Measurements from ENCODE around the gene KCNF1. TPM values are rescaled to one million over a fixed set of nuclear protein-coding genes. Genes with fewer than 3 reads are reported as not detected.

The KCNF1 gene
- polyA plus RNA-seq, 1 donor = 1.3 TPM

DNA sequence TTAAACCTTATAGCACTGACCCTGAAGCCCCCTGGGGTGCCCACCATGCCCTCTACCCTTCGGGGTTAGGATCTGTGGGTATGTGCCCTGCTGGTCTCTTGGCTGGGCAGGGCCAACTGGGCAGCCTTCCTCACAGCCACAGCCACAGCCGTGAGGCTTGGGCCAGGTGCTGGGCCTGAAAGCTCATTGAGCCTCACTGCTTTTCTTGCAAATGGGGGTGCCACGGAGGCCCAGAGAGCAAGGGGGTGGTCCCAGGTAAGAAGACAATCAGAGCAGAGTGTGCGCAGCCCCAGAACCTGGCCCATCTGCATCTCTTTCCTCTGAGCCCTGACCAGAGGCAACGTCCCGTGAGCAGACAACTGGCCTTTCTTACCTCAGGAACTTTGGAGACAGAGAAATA is 34.7 kb downstream of the KCNF1 start:
- peaks cover 2% of the 10 kb centered on the region for H3K27me3 ChIP-seq (ENCODE audit: control insufficient read depth, insufficient read depth, low read length)
- H3K4me1 ChIP-seq (ENCODE audit: control insufficient read depth, insufficient read depth, low read length) = no peaks in the 10 kb centered on the region
- H3K36me3 ChIP-seq (ENCODE audit: control insufficient read depth, insufficient read depth, low read length) = no peaks in the 10 kb centered on the region
- no peaks in the 10 kb centered on the region for H3K9me3 ChIP-seq (ENCODE audit: control insufficient read depth, low read depth, low read length)
- no CpG with 5 or more reads among the region's 6 CpGs for WGBS (ENCODE audit: insufficient coverage, low lambda C conversion rate)
- no peak overlapping the region for H3K27ac ChIP-seq (ENCODE audit: low read length)
- no peak for DNase-seq
- no peak overlapping the region for H3K4me3 ChIP-seq (ENCODE audit: low read length)

DNA sequence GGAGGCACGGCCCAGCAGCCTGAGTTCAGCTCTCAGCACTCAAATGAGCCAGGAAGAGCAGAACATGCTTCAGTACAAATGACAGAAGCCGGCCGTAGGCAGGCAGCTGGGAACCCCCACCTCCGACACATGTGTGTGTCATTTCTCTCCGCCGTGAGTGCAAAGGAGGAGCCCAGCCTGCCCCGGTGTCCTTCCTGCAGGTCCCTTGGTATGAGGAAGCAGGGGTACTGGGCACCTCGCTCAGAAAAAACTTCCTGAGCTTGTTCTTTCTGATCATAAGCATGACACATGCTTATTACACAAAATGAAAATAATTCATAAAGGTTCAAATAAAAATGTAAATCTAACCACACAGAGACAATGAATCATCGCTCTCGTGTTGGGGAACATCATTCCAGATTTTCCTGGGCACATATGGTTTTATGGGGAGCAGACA is 35.3 kb downstream of the KCNF1 start:
- no peaks in the 10 kb centered on the region for H3K36me3 ChIP-seq (ENCODE audit: control insufficient read depth, insufficient read depth, low read length)
- H3K27me3 ChIP-seq (ENCODE audit: control insufficient read depth, insufficient read depth, low read length) = peaks cover 6% of the 10 kb centered on the region
- H3K4me1 ChIP-seq (ENCODE audit: control insufficient read depth, insufficient read depth, low read length) = no peaks in the 10 kb centered on the region
- H3K27ac ChIP-seq (ENCODE audit: low read length) = no peak overlapping the region
- H3K9me3 ChIP-seq (ENCODE audit: control insufficient read depth, low read depth, low read length) = no peaks in the 10 kb centered on the region
- H3K4me3 ChIP-seq (ENCODE audit: low read length) = no peak overlapping the region
- no peak for DNase-seq
- 90% methylated on average over 2 of the region's 10 CpGs for WGBS (ENCODE audit: insufficient coverage, low lambda C conversion rate)

DNA sequence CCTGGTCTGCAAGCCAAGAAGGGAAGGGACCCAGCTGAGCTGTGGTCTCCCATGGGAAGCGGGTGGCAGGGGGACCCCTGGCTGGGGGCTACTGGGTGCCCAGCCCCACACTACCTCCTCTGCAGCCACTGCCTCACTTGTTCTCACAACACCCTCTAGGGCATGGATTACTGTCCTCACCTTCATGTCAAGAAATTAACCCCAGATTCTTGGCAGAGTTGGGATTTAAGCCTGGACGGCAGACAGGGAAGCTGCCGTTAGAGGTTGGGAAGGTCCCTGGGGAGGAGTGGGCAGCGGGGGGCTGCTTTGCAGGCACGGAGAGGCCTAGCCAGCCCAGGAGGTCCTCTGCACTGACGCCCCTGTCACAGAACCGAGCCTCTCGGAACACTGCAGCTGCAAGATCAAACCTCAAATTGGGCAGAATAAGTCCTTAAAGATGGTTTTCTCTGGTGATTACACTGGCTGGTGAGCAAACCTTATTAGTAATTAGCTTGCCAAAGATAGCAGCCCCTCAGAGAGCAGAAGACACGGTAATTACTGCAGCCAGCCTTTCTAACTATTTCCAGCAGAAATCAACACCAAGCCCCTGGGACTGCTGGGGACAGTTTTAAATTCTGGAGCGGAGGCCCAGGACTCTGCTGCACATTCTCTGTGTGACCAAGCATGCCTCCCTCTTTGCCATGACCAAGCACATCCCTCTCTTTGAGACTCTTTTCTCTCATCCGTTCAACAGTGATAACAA is 35.9 kb downstream of the KCNF1 start:
- Histone ChIP-seq H3K9me3 (ENCODE audit: control insufficient read depth, low read depth, low read length) (no peaks in the 10 kb centered on the region), H3K36me3 (ENCODE audit: control insufficient read depth, insufficient read depth, low read length) (no peaks in the 10 kb centered on the region), H3K27me3 (ENCODE audit: control insufficient read depth, insufficient read depth, low read length) (peaks cover 9% of the 10 kb centered on the region), H3K4me3 (ENCODE audit: low read length) (no peak overlapping the region), H3K4me1 (ENCODE audit: control insufficient read depth, insufficient read depth, low read length) (no peaks in the 10 kb centered on the region), H3K27ac (ENCODE audit: low read length) (no peak overlapping the region)
- no CpG with 5 or more reads among the region's 11 CpGs for WGBS (ENCODE audit: insufficient coverage, low lambda C conversion rate)
- no peak for DNase-seq

DNA sequence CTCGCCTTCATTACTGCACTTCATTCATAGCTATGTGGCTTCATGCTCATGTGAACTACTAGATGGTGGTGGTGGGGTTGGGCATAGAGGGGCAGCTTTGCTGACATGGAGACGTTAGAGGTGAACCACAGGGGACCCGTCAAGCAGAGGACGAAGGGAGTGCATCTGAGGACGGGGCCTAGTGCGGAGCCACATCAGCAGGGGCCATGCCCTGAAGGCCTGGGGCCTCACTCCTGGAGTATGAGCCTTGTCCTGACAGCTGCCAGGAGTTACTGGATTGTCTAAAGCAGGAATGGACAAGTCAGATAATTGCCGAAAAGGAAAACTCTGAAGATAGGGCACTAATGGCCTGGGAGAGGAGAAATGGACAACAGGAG is 36.4 kb downstream of the KCNF1 start:
- no peak overlapping the region for H3K4me3 ChIP-seq (ENCODE audit: low read length)
- WGBS (ENCODE audit: insufficient coverage, low lambda C conversion rate) = no CpG with 5 or more reads among the region's 7 CpGs
- no peak for DNase-seq

DNA sequence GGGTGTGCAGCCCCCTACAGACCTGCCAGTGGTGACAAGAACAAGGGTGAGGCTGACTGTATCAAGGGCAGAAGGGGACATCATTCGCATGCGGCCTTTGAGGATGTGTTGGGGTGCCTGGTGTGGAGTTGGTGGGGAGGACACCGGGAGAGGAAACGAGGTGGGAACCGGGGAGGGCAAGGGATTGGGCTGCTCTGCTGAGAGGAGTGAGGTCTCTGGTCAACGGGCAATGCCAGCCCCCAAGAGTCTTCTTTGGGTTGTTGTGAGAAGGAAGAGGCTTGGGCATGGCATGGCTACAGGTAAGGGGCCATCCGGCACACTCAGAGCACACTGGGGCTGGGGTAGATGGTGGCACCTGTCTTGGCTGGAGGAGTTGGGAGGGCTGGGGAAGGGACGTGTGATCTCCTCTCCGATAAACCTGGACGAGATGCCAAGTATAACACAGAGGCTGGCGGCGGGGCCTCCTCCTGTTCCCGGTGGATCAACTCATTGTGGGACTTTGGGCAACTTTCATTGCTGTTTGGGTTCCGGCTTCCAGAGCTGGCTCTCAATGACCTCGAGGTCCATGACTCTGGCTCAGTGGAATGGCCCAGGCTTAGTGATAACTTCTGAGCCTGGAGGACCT is 37.0 kb downstream of the KCNF1 start:
- peaks cover 9% of the 10 kb centered on the region for H3K27me3 ChIP-seq (ENCODE audit: control insufficient read depth, insufficient read depth, low read length)
- WGBS (ENCODE audit: insufficient coverage, low lambda C conversion rate) = no CpG with 5 or more reads among the region's 15 CpGs

More for the DNA sequence above, 36.4 kb downstream of the KCNF1 start:
- no peaks in the 10 kb centered on the region for H3K9me3 ChIP-seq (ENCODE audit: control insufficient read depth, low read depth, low read length)
- no peaks in the 10 kb centered on the region for H3K36me3 ChIP-seq (ENCODE audit: control insufficient read depth, insufficient read depth, low read length)
- H3K4me1 ChIP-seq (ENCODE audit: control insufficient read depth, insufficient read depth, low read length) = no peaks in the 10 kb centered on the region
- no peak overlapping the region for H3K27ac ChIP-seq (ENCODE audit: low read length)
- H3K27me3 ChIP-seq (ENCODE audit: control insufficient read depth, insufficient read depth, low read length) = peaks cover 9% of the 10 kb centered on the region

DNA sequence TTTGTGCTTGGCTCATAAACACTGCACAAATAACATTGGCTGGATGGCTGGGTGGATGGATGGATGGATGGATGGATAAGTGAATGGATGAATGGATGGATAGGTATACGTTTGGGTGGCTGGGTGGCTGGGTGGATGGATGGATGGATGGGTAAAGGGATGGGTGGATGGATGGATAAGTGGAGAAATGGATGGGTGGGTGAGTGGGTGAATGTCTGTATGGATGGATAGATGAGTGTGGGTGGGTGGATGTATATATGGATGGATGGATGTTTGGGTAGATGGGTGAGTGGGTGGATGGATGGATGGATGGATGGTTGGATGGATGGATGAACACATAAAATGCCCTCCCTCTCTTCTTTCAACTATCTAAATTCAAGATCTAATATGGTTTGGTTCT is 38.1 kb downstream of the KCNF1 start:
- WGBS (ENCODE audit: insufficient coverage, low lambda C conversion rate) = 83% methylated on average over 1 of the region's 1 CpG
- Histone ChIP-seq H3K27me3 (ENCODE audit: control insufficient read depth, insufficient read depth, low read length) (peaks cover 9% of the 10 kb centered on the region), H3K9me3 (ENCODE audit: control insufficient read depth, low read depth, low read length) (peaks cover 6% of the 10 kb centered on the region), H3K4me1 (ENCODE audit: control insufficient read depth, insufficient read depth, low read length) (no peaks in the 10 kb centered on the region), H3K4me3 (ENCODE audit: low read length) (no peak overlapping the region), H3K27ac (ENCODE audit: low read length) (no peak overlapping the region), H3K36me3 (ENCODE audit: control insufficient read depth, insufficient read depth, low read length) (no peaks in the 10 kb centered on the region)
- no peak for DNase-seq

More for the DNA sequence above, 37.0 kb downstream of the KCNF1 start:
- no peak for DNase-seq
- Histone ChIP-seq H3K4me3 (ENCODE audit: low read length) (no peak overlapping the region), H3K27ac (ENCODE audit: low read length) (no peak overlapping the region), H3K36me3 (ENCODE audit: control insufficient read depth, insufficient read depth, low read length) (no peaks in the 10 kb centered on the region), H3K4me1 (ENCODE audit: control insufficient read depth, insufficient read depth, low read length) (no peaks in the 10 kb centered on the region), H3K9me3 (ENCODE audit: control insufficient read depth, low read depth, low read length) (peaks cover 3% of the 10 kb centered on the region)

DNA sequence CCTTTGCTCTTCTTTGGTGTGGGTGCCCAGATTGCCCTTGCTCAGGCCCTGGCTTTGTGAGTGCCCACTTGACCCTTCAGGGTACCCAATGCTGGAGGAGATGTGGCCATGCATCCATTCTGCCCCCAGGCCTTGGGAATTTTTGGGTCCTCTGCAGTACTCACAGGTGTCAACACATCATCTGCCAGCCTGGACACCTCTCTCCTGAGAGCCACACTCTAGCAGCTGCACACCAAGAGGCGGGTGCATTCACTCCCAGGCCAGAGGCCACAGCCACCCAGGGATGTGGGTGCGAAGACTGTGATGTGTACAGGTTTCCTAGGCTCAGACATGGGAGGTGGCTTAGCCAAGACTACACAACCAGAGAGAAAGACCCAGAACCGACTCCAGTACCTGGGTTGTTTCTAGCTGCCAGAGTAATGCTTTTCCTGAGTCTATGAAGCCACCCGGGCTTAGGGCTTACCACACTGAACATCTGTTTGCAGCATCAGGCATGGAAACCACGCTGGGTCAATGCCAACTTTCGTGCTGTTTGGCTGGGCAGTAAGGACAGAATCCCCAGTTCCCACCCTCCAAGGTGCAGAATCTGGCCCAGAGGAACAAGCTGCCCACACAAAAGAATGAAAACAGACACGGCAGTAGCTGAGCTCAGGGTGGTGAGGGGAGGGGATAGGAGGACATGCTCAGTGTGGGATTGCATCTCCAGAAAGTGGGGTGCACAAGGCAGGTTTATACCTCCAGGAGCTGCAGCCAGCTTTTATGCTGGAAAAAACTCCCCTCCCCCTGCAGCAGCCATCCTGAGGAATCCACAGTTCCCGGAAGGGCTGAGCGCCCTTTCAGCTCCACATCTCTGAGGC is 40.1 kb downstream of the KCNF1 start:
- peaks cover 9% of the 10 kb centered on the region for H3K27me3 ChIP-seq (ENCODE audit: control insufficient read depth, insufficient read depth, low read length)
- H3K4me1 ChIP-seq (ENCODE audit: control insufficient read depth, insufficient read depth, low read length) = no peaks in the 10 kb centered on the region
- no peak for DNase-seq
- peaks cover 6% of the 10 kb centered on the region for H3K9me3 ChIP-seq (ENCODE audit: control insufficient read depth, low read depth, low read length)
- WGBS (ENCODE audit: insufficient coverage, low lambda C conversion rate) = no CpG with 5 or more reads among the region's 9 CpGs
- H3K36me3 ChIP-seq (ENCODE audit: control insufficient read depth, insufficient read depth, low read length) = no peaks in the 10 kb centered on the region
- no peak overlapping the region for H3K4me3 ChIP-seq (ENCODE audit: low read length)
- no peak overlapping the region for H3K27ac ChIP-seq (ENCODE audit: low read length)

DNA sequence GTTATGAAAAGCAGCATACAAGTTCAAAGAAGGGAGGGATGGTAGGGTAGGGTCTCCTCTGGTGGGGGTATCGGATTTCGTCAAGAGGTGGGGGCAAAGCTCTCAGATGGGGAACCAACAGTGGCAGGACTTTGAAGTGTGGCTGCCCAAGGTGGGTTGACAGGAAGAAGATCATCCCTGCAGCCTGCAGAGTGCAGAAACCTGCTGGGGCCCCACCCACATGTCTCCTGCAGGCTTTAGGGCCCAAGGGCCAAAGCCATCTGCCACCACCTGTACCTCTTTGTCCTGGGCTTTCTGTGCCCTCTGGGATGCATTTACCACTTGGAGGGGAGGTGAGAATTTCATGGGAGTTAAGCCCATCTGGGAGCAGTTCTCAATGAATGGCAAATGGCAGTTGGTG is 42.7 kb downstream of the KCNF1 start:
- no CpG with 5 or more reads among the region's 2 CpGs for WGBS (ENCODE audit: insufficient coverage, low lambda C conversion rate)
- DNase-seq = no peak
- Histone ChIP-seq H3K27ac (ENCODE audit: low read length) (no peak overlapping the region), H3K9me3 (ENCODE audit: control insufficient read depth, low read depth, low read length) (peaks cover 6% of the 10 kb centered on the region), H3K36me3 (ENCODE audit: control insufficient read depth, insufficient read depth, low read length) (no peaks in the 10 kb centered on the region), H3K27me3 (ENCODE audit: control insufficient read depth, insufficient read depth, low read length) (peaks cover 9% of the 10 kb centered on the region), H3K4me1 (ENCODE audit: control insufficient read depth, insufficient read depth, low read length) (no peaks in the 10 kb centered on the region), H3K4me3 (ENCODE audit: low read length) (no peak overlapping the region)

DNA sequence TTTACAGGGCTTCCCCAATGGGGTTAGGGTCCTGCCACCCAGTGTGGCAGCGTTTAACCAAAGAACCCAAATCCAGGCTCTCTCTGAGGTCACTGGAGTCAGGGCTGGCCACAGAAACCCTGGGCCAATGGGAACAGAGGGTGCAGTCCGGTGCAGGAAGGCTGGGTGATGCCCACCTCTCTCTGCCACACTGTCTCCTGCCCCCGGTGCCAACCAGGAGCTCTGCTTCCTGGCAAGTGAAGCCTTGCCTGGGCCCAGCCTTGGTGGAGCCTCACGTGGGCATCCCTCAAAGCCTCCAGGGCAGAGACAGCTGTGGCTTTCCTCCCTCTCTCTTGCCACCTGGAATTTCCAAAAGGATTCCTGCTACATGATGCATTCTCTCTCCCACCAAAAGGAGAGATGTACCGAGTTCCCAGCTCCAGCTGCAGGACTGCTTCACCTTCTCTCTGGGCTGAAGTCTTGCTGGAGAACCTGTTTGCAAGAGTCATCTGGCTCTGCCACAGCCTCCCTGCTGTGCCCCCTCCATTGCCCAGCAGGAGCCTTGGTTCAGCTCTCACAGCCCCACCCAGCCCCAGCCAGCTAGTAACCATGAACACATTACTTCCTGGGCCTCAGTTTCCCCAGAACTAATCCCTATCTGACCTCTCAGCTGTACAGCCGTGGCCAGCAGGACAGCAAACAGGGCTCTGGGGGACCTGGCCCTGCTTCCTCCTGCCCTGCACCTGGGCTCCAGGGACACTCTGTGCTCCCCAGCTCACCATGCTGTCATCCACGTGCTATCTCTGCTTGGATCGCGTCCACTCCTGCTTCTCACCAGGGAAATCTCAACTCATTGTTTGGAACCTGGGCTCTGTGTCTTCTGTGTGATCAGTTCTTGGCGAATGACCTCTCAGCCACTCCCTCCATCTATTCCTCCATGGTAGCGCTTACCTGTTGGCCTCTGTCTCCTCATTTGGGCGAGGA is 43.4 kb downstream of the KCNF1 start:
- DNase-seq = no peak
- Histone ChIP-seq H3K27me3 (ENCODE audit: control insufficient read depth, insufficient read depth, low read length) (peaks cover 9% of the 10 kb centered on the region), H3K9me3 (ENCODE audit: control insufficient read depth, low read depth, low read length) (peaks cover 6% of the 10 kb centered on the region), H3K4me1 (ENCODE audit: control insufficient read depth, insufficient read depth, low read length) (no peaks in the 10 kb centered on the region), H3K27ac (ENCODE audit: low read length) (no peak overlapping the region), H3K36me3 (ENCODE audit: control insufficient read depth, insufficient read depth, low read length) (no peaks in the 10 kb centered on the region), H3K4me3 (ENCODE audit: low read length) (no peak overlapping the region)
- no CpG with 5 or more reads among the region's 12 CpGs for WGBS (ENCODE audit: insufficient coverage, low lambda C conversion rate)
